COLO829 (cell line): ENCODE results near the gene FXR2.

Source experiments
- DNase-seq: peaks from one replicate; pipeline ENCODE4 v3.0.0; 2012; ENCODE audit warnings: low spot score

The FXR2 gene

DNA sequence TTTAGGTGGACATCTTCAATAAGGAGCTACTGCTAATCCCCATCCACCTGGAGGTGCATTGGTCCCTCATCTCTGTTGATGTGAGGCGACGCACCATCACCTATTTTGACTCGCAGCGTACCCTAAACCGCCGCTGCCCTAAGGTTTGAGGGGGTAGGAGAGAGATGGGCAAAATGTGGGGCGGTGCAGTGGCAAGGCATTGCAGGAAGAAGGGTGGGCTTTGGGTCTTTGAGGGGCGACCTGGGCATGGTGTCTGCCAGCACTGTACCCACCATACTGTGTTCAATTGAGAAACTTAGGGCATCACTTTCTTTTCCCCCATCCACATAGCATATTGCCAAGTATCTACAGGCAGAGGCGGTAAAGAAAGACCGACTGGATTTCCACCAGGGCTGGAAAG lies 44.3 kb downstream of the FXR2 start:
- no peak for DNase-seq

DNA sequence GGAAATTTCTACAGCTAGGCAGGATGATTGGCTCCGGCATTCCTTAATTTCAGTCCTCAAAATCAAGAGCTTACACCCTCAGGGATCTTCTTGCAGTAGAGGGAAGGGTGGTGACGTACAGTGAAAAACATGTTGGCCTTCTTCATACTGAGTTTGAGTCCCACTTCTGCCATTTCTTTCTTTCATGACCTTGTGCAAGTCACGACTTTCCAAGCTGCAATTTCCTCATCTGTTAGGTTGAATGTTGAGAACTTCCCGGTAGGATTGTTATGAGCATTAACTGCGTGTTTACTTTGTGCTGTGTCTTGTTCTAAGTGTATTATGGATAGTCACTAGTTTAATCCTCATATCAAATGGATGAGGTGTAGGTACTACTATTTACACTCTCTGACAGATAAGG lies 45.1 kb downstream of the FXR2 start:
- DNase-seq, result no peak

DNA sequence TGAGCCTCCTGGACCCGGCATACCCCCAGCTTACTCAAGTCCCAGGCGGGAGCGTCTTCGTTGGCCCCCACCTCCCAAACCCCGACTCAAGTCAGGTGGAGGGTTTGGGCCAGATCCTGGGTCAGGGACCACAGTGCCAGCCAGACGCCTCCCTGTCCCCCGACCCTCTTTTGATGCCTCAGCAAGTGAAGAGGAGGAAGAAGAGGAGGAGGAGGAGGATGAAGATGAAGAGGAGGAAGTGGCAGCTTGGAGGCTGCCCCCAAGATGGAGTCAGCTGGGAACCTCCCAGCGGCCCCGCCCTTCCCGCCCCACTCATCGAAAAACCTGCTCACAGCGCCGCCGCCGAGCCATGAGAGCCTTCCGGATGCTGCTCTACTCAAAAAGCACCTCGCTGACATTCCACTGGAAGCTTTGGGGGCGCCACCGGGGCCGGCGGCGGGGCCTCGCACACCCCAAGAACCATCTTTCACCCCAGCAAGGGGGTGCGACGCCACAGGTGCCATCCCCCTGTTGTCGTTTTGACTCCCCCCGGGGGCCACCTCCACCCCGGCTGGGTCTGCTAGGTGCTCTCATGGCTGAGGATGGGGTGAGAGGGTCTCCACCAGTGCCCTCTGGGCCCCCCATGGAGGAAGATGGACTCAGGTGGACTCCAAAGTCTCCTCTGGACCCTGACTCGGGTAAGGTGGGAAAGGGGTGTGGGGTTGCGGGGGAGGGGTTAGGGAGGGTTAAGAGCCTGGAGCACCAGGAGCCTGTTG lies 51.4 kb downstream of the FXR2 start:
- no peak for DNase-seq

DNA sequence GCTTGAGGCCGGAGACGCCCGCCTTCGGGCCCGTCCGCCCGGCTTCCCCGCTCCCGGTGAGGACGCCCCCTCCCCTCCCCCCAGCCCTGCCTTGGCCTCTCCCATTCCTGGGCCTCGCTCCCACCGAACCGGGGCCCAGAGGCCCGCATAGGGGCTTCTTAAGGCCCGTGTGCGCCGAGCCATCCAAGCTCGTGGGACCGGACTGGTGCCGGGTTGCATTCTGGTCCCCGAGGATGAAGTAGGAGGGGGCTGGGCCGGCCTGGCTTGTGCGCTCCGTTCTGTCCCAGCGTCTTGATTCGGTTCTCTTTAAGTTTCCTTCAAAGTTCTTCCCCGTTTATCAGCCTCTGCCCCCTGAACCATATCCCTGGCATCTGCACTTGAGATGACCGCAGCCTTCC lies 52.5 kb downstream of the FXR2 start:
- no peak for DNase-seq

DNA sequence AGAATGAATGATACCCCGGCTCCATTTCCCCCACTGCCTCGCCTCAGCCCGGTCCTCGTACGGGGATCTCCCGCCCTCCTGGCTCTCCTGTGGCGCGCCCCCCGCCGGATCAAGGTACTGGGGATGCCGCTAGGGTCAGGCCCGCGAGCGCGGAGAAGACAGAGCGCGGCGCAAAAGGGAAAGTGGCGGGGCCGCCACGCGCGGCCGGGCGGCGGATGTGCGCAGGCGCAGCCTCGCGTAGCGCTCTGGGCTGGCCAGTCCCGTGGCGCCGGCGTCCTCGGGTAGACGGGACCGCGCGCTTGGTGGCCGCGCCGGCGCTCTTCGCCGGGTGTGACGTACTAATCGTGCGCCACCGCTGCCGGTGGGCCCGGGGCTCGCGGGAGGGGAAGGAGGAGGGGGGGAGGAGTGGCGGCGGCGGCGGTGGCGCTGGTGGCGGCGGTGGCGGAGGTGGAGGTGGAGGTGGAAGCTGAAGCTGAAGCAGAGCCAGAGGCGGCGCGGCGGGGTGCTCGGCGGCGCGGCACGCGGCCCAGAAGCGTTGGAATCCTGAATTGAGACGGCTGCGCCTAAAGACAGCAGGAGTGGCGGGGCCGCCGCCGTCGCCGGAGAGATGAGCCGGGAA lies 53.0 kb downstream of the FXR2 start, which contains the start of gene SENP3:
Gene SENP3 (plus strand): TSS at position 331 of the 619 bp plus-strand sequence. CDS start 1,158 bp downstream, outside the sequence.
- peak; percentile 98 for DNase-seq

DNA sequence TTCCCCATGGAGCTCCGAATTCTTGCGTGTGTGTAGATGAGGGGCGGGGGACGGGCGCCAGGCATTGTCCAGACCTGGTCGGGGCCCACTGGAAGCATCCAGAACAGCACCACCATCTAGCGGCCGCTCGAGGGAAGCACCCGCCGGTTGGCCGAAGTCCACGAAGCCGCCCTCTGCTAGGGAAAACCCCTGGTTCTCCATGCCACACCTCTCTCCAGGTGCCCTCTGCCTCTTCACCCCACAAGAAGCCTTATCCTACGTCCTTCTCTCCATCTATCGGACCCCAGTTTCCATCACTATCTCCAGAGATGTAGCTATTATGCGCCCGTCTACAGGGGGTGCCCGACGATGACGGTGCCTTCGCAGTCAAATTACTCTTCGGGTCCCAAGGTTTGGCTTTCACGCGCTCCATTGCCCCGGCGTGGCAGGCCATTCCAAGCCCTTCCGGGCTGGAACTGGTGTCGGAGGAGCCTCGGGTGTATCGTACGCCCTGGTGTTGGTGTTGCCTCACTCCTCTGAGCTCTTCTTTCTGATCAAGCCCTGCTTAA lies 53.6 kb downstream of the FXR2 start:
- DNase-seq, result peak; percentile 95

DNA sequence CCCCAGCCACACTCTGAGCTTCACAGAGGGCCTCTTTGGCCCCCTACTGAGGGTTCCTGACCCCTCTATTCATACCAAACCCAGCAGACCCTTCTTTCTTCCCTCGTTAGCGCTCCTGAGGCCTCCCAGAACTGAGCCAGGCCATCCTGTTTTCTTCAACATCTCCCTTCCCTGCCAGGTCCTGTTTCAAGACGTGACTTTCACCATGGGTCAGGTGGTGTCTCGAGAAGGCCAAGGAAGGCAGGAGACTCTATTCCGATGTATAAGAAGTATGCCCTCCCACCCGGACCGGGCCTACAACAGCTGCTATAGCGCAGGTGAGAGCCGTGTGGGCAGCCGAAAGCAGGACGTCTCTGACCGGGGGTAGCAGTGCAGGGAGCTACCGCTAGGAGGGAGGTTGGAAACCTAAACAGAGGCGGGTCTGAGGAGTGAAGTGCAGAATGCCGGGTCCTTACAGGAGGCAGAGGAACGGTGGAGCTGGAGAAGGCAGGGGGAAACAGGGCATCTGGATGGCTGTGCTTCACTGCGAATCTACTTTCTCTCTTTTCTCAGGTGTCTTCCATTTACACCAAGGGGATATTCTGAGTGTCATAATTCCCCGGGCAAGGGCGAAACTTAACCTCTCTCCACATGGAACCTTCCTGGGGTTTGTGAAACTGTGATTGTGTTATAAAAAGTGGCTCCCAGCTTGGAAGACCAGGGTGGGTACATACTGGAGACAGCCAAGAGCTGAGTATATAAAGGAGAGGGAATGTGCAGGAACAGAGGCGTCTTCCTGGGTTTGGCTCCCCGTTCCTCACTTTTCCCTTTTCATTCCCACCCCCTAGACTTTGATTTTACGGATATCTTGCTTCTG lies 54.3 kb downstream of the FXR2 start:
- no peak for DNase-seq

DNA sequence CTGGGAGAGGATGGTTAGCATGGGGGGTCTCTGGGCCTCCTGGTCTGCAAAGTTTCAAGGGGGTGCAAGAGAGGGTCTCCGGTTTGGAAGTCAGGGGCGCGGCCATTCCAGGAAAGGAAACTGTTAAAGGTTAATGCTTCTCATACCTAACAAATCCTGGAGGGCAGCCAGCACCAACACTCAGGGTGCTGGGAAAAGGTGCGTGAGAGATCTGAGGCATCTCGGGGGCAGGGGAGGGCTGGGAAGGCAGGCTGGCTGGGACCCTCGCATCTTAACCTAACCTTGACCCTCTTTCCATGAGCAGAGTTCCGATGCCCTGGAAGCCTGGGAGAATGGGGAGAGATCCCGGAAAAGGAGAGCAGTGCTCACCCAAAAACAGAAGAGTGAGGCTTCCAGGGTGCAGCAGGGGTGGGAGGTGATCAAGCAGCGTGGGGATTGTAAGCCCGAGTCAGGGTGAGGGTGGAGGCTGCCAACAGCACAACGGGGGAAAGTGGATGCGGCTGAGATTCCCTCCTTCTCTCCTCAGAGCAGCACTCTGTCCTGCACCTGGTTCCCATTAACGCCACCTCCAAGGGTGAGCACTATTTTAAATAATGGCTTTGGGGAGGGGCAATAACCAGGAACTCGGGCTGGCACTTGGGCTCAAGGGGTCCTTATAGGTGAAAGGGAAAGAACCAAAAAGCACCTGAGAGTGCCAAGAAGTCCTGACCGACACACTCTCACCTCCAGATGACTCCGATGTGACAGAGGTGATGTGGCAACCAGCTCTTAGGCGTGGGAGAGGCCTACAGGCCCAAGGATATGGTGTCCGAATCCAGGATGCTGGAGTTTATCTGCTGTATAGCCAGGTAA lies 55.2 kb downstream of the FXR2 start:
- no peak for DNase-seq

DNA sequence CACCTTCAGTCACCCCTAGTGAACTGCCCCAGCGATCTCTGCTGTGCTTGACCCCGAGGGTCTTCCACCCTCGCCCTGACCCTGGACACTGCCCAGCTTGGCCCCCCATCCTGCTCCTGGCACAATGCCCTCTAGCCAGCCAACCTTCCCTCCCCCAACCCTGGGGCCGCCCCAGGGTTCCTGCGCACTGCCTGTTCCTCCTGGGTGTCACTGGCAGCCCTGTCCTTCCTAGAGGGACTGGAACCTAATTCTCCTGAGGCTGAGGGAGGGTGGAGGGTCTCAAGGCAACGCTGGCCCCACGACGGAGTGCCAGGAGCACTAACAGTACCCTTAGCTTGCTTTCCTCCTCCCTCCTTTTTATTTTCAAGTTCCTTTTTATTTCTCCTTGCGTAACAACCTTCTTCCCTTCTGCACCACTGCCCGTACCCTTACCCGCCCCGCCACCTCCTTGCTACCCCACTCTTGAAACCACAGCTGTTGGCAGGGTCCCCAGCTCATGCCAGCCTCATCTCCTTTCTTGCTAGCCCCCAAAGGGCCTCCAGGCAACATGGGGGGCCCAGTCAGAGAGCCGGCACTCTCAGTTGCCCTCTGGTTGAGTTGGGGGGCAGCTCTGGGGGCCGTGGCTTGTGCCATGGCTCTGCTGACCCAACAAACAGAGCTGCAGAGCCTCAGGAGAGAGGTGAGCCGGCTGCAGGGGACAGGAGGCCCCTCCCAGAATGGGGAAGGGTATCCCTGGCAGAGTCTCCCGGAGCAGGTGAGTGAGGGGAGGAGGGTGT lies 56.0 kb downstream of the FXR2 start, which contains the start of gene TNFSF13:
Gene TNFSF13 (plus strand): TSS at position 207 of the 776 bp plus-strand sequence. CDS start 290 bp downstream, at position 497.
- DNase-seq, result no peak

DNA sequence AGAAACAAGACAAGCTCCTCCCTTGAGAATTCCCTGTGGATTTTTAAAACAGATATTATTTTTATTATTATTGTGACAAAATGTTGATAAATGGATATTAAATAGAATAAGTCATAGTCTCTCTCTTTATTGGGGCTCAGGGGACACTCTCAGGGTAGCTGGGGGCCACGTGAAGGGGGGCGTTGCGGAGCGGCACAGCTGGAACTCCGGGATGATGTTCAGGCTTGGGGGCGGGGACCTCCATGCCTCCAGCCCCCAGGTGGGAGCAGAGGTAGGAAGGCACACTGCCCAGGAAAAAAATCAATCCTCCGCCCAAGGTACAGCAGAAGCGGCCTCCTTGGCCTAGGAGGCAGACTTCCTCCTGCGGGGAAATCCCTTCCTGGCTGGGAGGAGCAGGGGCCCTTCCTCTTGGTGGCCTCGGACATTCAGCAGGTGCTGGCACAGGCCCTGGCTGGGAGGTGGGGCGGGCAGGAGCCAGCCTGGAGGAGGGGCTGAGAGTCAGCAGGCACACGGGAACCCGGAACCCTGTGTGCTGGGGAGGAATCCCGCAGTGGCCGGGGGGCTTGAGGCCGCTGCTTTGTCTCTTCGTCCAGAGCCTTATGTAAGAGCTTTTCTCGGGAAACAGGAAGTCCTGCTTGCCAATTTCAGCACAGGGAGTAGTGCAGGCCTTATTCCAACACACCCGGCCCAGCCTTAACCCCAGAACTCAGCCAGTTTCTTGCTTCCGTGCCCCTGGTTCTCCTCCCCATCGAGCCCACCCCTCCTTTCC lies 56.7 kb downstream of the FXR2 start:
- no peak for DNase-seq

DNA sequence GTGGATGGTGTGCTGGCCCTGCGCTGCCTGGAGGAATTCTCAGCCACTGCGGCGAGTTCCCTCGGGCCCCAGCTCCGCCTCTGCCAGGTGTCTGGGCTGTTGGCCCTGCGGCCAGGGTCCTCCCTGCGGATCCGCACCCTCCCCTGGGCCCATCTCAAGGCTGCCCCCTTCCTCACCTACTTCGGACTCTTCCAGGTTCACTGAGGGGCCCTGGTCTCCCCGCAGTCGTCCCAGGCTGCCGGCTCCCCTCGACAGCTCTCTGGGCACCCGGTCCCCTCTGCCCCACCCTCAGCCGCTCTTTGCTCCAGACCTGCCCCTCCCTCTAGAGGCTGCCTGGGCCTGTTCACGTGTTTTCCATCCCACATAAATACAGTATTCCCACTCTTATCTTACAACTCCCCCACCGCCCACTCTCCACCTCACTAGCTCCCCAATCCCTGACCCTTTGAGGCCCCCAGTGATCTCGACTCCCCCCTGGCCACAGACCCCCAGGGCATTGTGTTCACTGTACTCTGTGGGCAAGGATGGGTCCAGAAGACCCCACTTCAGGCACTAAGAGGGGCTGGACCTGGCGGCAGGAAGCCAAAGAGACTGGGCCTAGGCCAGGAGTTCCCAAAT lies 57.4 kb downstream of the FXR2 start:
- DNase-seq, result no peak

DNA sequence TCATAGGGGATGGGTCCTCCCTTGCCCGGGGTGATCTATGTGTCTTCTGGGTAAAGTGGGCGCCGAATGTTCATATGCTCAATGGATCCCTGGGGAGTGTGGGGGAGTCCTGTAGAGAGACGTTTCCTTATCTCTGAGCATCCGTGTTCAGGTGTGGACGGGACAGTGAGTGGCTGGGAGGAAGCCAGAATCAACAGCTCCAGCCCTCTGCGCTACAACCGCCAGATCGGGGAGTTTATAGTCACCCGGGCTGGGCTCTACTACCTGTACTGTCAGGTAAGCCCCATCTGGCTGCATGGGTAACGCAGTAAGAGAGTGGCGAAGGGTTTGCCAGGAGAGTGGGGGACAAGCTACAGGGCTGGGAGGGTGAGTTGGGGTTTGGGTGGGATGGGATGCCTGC lies 58.1 kb downstream of the FXR2 start:
- DNase-seq, result no peak

DNA sequence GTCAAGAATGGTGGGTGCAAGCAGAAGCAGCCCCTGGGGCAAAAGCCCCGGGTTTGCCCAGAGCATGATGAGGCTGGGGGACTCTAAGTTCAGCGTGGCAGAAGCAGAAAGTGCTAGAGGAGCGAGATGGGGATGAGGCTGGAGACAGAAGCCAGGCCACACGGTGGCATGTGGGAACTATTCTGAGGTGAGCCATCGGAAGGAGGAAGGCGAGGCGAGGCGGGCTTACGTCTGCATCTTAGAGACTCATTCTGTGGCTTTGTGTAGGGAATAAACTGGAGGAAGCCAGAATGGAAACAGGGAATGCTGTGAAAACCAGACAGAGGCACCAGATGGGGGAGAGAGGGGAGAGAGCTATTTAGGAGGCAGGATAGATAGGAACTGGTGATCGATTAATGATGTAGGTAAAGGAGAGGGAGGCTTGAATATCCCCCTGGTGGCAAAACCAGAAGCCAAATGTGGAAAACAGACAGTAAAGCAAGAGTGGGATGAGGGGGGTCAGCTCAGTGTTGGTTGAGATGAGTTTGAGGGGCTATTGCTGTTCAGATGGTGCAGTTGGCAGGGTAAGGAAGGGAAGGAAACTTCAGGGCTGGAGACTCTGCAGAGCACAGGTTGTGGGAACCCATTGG lies 59.3 kb downstream of the FXR2 start:
- DNase-seq, result no peak

DNA sequence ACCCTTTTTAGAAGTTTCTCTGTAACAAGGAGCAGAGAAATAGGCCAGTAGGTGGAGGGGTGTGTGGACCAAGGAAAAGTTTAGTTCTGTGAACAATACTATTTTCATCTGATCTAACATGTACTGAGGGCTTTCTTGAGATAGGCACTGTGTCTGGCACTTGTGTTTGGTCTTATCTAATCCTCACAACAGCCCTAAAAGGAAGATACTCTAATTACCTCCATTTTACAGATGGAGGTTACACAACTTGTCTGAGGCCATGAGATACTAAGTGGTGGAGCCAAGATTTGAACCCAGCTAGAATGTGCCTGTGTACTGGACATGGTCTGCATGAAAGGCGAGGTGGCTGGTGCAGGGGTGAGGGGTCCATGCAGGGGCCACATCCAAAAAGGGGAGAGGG lies 61.3 kb downstream of the FXR2 start:
- DNase-seq, result no peak

DNA sequence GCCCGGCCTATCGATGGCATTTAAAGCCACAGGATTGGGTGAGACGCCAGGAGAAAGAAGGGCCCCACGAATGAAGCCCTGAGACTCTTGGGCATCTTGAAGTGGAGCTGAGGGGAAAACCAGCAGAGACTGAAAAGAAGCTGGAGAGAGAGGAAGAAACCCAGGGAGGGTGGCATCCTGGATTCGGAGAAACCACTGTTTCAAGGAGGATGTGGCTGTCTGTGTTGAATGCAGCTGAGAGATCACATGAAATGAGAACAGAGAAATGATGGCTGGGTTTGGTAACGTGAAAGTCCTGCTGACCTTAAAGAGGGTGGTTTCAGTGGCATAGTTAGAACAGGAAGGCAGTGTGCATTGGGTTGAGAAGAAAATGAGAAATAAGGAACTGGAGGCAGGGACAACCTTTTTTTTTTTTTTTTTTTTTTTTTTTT lies 62.1 kb downstream of the FXR2 start:
- DNase-seq, result no peak

DNA sequence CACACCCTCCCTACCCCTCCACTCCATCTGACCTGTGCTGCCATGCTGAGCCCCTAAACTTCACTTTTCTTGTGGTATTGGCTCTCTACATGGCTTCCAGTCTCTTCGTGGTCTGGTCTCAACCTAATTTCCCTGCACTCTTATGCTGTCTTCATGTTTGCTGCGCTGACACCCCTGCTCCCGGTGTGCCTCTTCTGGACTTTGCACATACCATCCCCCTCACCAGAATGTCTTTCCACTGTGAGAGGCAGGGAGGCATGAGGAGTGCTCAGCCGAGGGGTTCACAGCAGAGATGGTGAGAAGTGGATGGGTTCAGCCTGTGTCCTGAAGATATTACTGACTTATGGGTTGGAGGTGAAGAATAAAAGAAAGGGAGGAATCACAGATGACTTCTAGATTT lies 63.3 kb downstream of the FXR2 start:
- no peak for DNase-seq

DNA sequence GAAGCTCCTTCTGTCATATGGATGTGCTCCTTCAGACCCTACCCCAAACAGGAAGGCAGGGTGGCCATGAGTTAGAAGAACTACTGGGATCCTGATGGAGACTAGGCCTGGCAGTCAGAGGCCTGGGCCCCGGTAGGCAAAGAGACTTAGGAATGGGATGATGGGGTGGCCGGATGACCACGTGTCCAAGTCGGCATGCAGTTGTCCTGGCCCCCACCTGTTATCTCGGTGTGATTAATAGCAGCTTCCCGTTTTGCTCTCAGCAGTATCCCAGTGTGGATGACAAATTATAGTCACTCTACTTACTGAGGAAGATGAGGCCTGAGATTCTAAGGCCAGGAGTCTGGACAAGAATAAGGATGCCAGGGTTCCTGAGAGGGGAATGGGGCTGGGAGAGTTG lies 64.4 kb downstream of the FXR2 start:
- no peak for DNase-seq

DNA sequence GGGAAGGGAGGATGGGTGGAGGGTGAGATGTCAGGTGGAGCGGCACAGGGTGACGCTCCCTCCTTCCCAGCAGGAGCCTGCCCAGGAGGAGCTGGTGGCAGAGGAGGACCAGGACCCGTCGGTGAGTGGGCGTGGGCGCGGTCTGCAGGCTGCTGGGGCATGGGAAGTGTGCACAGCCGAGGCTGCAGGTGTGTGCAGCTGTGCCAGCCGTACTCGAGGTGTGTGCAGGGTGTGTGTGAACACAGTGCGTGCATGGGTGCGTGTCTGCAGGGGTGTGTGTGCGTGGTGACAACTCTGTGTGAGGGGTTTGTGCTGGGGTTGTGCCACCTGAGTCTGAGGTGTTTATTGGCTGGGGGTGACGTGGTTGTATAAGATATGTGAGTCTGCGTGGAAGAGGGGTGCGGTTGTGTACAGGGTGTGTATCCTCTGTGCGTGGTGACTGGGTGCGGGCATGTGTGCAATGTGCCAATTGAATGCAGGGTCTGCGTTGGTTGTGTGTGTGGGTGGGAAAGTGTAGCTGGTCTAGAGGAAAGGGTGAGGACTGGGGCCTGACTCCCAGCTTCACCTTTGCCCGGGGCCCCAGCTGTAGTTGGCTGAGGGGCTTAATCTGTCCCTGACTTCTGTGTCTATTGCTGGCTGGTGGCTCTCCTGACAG lies 65.2 kb downstream of the FXR2 start:
- DNase-seq, result no peak
